PC-9 (cell line): ENCODE data around the gene NIPAL3. TPM values are rescaled to one million over a fixed set of nuclear protein-coding genes. Genes with fewer than 3 reads are reported as not detected.
A peak's percentile ranks its signal among the peaks of the same experiment; 100 is the strongest.

Experiments used
- BruUV-seq: library from RNA; stranded (reverse); fragments of 400-500 nt; replicated peaks from 2 replicates; lab custom pipeline; 2021; lab: Mats Ljungman, UMichigan
- CTCF ChIA-PET: fragments of 300-600 bp; sonication (Branson Sonifier 250); formaldehyde crosslinking; loops from one replicate; lab custom pipeline; 2022; ENCODE audit warnings: antibody characterized with exemption; lab: Charles Lee
- POLR2A ChIA-PET: fragments of 300-600 bp; sonication (Branson Sonifier 250); formaldehyde crosslinking; loops from one replicate; lab custom pipeline; 2022; ENCODE audit warnings: antibody characterized with exemption; ENCODE audit not compliant: unreplicated experiment; lab: Charles Lee
- DNase-seq, 2 experiments: peaks; one replicate each; pipeline versions ENCODE4 v3.0.0 to v3.0.0-alpha.2; 2015 to 2022; ENCODE audit warnings: mixed read lengths in 1 of 2
- H2AFZ ChIP-seq: fragments of 200-600 bp; sonication (generic); 2 replicates; pipeline ENCODE4 v1.8.1; 2017; ENCODE audit warnings: antibody characterized with exemption
- H3F3A ChIP-seq: fragments of 200-600 bp; sonication (generic); 2 replicates; pipeline ENCODE4 v1.8.1; 2017; ENCODE audit warnings: antibody characterized with exemption, mild to moderate bottlenecking, low read depth; ENCODE audit not compliant: insufficient read depth
- H3K27ac ChIP-seq: fragments of 200-600 bp; sonication (generic); 2 replicates; pipeline ENCODE4 v1.6.1; 2016; ENCODE audit warnings: mixed run types
- H3K27me3 ChIP-seq: fragments of 200-600 bp; sonication (generic); 2 replicates; pipeline ENCODE4 v1.6.1; 2016; ENCODE audit warnings: low read depth, mixed run types; ENCODE audit not compliant: insufficient read depth
- H3K36me3 ChIP-seq: fragments of 200-600 bp; sonication (generic); 2 replicates; pipeline ENCODE4 v1.6.1; 2016; ENCODE audit warnings: low read depth, mixed run types
- H3K4me1 ChIP-seq: fragments of 200-600 bp; sonication (generic); replicated peaks from 2 replicates; pipeline ENCODE4 v1.6.1; 2016; ENCODE audit warnings: mixed run types; ENCODE audit not compliant: insufficient read depth
- H3K4me2 ChIP-seq: fragments of 200-600 bp; sonication (generic); 2 replicates; pipeline ENCODE4 v1.6.1; 2017; ENCODE audit warnings: mixed run types
- H3K4me3 ChIP-seq: fragments of 200-600 bp; sonication (generic); 2 replicates; pipeline ENCODE4 v1.6.1; 2016; ENCODE audit warnings: mixed run types
- H3K79me2 ChIP-seq: fragments of 200-600 bp; sonication (generic); 2 replicates; pipeline ENCODE4 v1.6.1; 2017; ENCODE audit warnings: low read depth, mixed run types
- H3K9me2 ChIP-seq: fragments of 200-600 bp; sonication (generic); 2 replicates; pipeline ENCODE4 v1.8.1; 2017; ENCODE audit warnings: mild to moderate bottlenecking; ENCODE audit not compliant: insufficient read depth
- H3K9me3 ChIP-seq: fragments of 200-600 bp; sonication (generic); 2 replicates; pipeline ENCODE4 v1.8.1; 2016; ENCODE audit warnings: low read depth; ENCODE audit not compliant: insufficient read depth
- H4K20me1 ChIP-seq: fragments of 200-600 bp; sonication (generic); 2 replicates; pipeline ENCODE4 v1.8.1; 2017; ENCODE audit not compliant: insufficient read depth
- EZH2 ChIP-seq: fragments of 200-600 bp; sonication (generic); IDR thresholded peaks from 2 replicates; pipeline ENCODE4 v1.8.0; 2017; ENCODE audit warnings: antibody characterized with exemption, low read depth
- intact Hi-C: fragments of 100-400 bp; cut with micrococcal nuclease; formaldehyde crosslinking; loops from one replicate; pipeline ENCODE4 v1.10.0; 2022; ENCODE audit not compliant: unreplicated experiment
- total RNA-seq: library from RNA; stranded (reverse); gene quantifications from 2 replicates; pipeline ENCODE4 v1.2.3, GENCODE V29; 2021
- TF ChIP-seq, protein P1 (sequence below): fragments of 200-600 bp; sonication (generic); conservative IDR thresholded peaks from 2 replicates; pipeline ENCODE4 v1.6.1; 2017; ENCODE audit warnings: mixed run types, antibody characterized with exemption, mild to moderate bottlenecking, moderate library complexity

Gene NIPAL3
- total RNA-seq, 1 experiment from 2014 or later = 42.0 TPM

- no peak overlapping the region for H2AFZ ChIP-seq
- no peaks in the 10 kb centered on the region for H3K9me3 ChIP-seq
- CTCF ChIA-PET = interaction anchor here (0.7 kb wide), 1 partner anchor 244 kb away, joined by 8 read pairs; no protein-coding TSS in a partner anchor
- peak; percentile 51 to 92 for DNase-seq
- no peak for TF ChIP-seq EZH2
- TF ChIP-seq, protein P1, sequence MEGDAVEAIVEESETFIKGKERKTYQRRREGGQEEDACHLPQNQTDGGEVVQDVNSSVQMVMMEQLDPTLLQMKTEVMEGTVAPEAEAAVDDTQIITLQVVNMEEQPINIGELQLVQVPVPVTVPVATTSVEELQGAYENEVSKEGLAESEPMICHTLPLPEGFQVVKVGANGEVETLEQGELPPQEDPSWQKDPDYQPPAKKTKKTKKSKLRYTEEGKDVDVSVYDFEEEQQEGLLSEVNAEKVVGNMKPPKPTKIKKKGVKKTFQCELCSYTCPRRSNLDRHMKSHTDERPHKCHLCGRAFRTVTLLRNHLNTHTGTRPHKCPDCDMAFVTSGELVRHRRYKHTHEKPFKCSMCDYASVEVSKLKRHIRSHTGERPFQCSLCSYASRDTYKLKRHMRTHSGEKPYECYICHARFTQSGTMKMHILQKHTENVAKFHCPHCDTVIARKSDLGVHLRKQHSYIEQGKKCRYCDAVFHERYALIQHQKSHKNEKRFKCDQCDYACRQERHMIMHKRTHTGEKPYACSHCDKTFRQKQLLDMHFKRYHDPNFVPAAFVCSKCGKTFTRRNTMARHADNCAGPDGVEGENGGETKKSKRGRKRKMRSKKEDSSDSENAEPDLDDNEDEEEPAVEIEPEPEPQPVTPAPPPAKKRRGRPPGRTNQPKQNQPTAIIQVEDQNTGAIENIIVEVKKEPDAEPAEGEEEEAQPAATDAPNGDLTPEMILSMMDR = no peak
- peaks cover 39% of the 10 kb centered on the region for H3K4me1 ChIP-seq
- BruUV-seq = TSS peak; percentile 34
- intact Hi-C loops = loop anchor here (1.0 to 5.0 kb wide), 3 partner anchors 53 to 172 kb away; no protein-coding TSS in a partner anchor
- no peaks in the 10 kb centered on the region for H3K79me2 ChIP-seq
- no peaks in the 10 kb centered on the region for H3K9me2 ChIP-seq
- POLR2A ChIA-PET = interaction anchor here (0.5 to 0.6 kb wide), 2 partner anchors 73 to 87 kb away, joined by 3 to 6 read pairs; no protein-coding TSS in a partner anchor
- H3F3A ChIP-seq = peaks cover 36% of the 10 kb centered on the region
- peak overlapping the region; percentile 95 for H3K27ac ChIP-seq
- H3K36me3 ChIP-seq = no peaks in the 10 kb centered on the region
- H3K27me3 ChIP-seq = no peaks in the 10 kb centered on the region
- H4K20me1 ChIP-seq = no peaks in the 10 kb centered on the region
- peak overlapping the region; percentile 72 for H3K4me2 ChIP-seq
- peak overlapping the region; percentile 34; the same call in 1 of the 2 replicates for H3K4me3 ChIP-seq
Measured at GRCh38 chr1:24374891-24375786, 40.5 kb upstream of the NIPAL3 start.

DNA sequence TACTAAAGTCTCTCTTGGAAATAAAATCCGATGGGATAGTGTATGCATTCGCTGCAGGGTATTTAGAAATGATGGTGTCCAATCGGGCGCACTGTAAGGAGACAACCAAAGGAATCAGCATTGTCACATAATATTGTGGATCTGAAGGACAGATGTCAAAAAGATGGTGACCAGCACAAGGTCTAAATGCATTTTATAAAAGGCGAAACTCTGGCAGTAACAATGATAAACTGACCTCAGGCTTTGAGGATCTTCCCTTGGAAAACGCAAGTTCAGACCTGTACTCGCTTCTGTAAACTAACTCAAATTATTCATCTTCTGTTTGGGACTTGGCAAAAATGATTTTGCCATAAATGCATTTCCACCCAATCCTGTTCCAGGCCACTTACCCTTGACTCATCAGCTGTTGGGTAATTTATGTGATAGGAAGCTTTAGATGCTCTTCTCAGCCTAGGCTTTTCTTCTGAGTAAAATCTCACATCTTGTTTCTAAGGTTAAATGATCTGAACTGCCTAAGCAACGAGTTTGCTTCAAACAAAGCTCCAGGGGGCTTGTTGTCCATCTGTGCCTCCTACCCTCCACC lies 35.8 kb upstream of the NIPAL3 start:
- no peak for TF ChIP-seq EZH2
- TF ChIP-seq, protein P1 = no peak
- Histone ChIP-seq H3K27me3 (no peaks in the 10 kb centered on the region), H3K4me3 (no peak overlapping the region), H3K4me1 (peaks cover 43% of the 10 kb centered on the region), H4K20me1 (no peaks in the 10 kb centered on the region), H3K9me3 (no peaks in the 10 kb centered on the region), H3K4me2 (peak overlapping the region; percentile 33; the same call in 1 of the 2 replicates), H2AFZ (no peak overlapping the region), H3K27ac (peak overlapping the region; percentile 68), H3K36me3 (no peaks in the 10 kb centered on the region), H3F3A (peaks cover 26% of the 10 kb centered on the region), H3K9me2 (no peaks in the 10 kb centered on the region), H3K79me2 (no peaks in the 10 kb centered on the region)
- DNase-seq = peak in 1 of 2 experiments; percentile 49
- CTCF ChIA-PET = no interaction called here
- no TSS peak for BruUV-seq
- intact Hi-C loops = loop anchor here (5.0 kb wide), 1 partner anchor 58 kb away; no protein-coding TSS in a partner anchor
- POLR2A ChIA-PET = interaction anchor here (0.6 kb wide), 1 partner anchor 178 kb away, joined by 3 read pairs; no protein-coding TSS in a partner anchor

- TF ChIP-seq, protein P1 = no peak
- TF ChIP-seq EZH2 = no peak
- intact Hi-C loops = no loop called here
- Histone ChIP-seq H2AFZ (no peak overlapping the region), H3K4me1 (peaks cover 38% of the 10 kb centered on the region), H3F3A (peaks cover 19% of the 10 kb centered on the region; the same call in 1 of the 2 replicates), H3K4me2 (peak overlapping the region; percentile 33; the same call in 1 of the 2 replicates), H3K9me2 (no peaks in the 10 kb centered on the region), H3K9me3 (no peaks in the 10 kb centered on the region), H3K79me2 (no peaks in the 10 kb centered on the region), H3K27me3 (no peaks in the 10 kb centered on the region), H3K4me3 (no peak overlapping the region), H4K20me1 (no peaks in the 10 kb centered on the region), H3K27ac (peak overlapping the region; percentile 68), H3K36me3 (no peaks in the 10 kb centered on the region)
- CTCF ChIA-PET = interaction anchor here (0.5 kb wide), 1 partner anchor 59 kb away, joined by 5 read pairs; no protein-coding TSS in a partner anchor
- no TSS peak for BruUV-seq
- POLR2A ChIA-PET = no interaction called here
- DNase-seq = no peak
Measured at GRCh38 chr1:24380508-24380907, 35.1 kb upstream of the NIPAL3 start.
